Sigmoid colon (tissue), 4 donors: Measurements from ENCODE around the gene CNTN4.

Experiments
- EP300 ChIP-seq, 4 donors: sonication (generic); formaldehyde crosslinking; IDR thresholded peaks; one replicate each; pipeline ENCODE4 v1.6.1; 2017; ENCODE audit warnings: antibody characterized with exemption in 4 of 4
- POLR2A ChIP-seq, 2 donors: fragments of 450-650 bp; IDR thresholded peaks; one replicate each; pipeline ENCODE4 v1.6.1; 2016; ENCODE audit warnings: antibody characterized with exemption in 2 of 2, mild to moderate bottlenecking in 2 of 2, moderate library complexity in 2 of 2
- POLR2AphosphoS5 ChIP-seq, 4 donors: sonication (generic); formaldehyde crosslinking; IDR thresholded peaks; one replicate each; pipeline ENCODE4 v1.6.1; 2017; ENCODE audit warnings: antibody characterized with exemption in 4 of 4
- TF ChIP-seq, protein P1 (sequence below), 4 experiments: fragments of 450-650 bp in 3 of 4; fragments of 200-600 bp in 1 of 4; IDR thresholded peaks; one replicate each; pipeline ENCODE4 v1.5.1; 2016 to 2019; ENCODE audit warnings: antibody characterized with exemption in 4 of 4, mild to moderate bottlenecking in 3 of 4, moderate library complexity in 2 of 4

DNA sequence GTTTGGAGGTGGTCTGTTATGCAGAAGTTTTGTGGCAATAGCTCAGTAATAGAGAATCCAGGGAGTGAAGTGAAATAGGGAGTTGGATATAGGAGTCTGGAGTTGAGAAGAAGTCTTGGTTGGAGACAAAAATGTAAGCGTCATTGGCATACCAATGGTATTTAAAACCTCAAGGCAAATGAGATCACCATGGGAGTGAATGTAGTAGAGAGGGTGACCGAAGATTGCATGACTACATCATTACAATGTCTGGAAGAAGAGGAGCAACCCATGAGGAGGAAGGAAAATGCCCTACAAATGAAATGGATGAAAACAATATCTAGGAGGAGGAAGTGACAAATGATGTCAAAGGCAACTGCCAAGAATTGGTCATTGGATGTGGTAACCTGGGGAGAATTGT is 54.4 kb downstream of the CNTN4 start:
- TF ChIP-seq, protein P1, sequence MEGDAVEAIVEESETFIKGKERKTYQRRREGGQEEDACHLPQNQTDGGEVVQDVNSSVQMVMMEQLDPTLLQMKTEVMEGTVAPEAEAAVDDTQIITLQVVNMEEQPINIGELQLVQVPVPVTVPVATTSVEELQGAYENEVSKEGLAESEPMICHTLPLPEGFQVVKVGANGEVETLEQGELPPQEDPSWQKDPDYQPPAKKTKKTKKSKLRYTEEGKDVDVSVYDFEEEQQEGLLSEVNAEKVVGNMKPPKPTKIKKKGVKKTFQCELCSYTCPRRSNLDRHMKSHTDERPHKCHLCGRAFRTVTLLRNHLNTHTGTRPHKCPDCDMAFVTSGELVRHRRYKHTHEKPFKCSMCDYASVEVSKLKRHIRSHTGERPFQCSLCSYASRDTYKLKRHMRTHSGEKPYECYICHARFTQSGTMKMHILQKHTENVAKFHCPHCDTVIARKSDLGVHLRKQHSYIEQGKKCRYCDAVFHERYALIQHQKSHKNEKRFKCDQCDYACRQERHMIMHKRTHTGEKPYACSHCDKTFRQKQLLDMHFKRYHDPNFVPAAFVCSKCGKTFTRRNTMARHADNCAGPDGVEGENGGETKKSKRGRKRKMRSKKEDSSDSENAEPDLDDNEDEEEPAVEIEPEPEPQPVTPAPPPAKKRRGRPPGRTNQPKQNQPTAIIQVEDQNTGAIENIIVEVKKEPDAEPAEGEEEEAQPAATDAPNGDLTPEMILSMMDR (IDR thresholded peaks at IDR 0.05) = no peak
- TF ChIP-seq POLR2AphosphoS5 (IDR thresholded peaks at IDR 0.05) (no peak), POLR2A (IDR thresholded peaks at IDR 0.05) (no peak), EP300 (IDR thresholded peaks at IDR 0.05) (no peak)
